ENCODE results near the gene BMP8B.

BMP8B gene

GRCh38 chr1:39754026-39754570 is 34.6 kb downstream of the BMP8B start:
- no peak overlapping the region for H4K8ac ChIP-seq (ENCODE audit: low read length)
- no peak overlapping the region for H3K4ac ChIP-seq (ENCODE audit: low read depth in 1 of 2, low read length in 2 of 2)
- H2BK12ac ChIP-seq (ENCODE audit: low read length in 2 of 2): no peak overlapping the region
- no peak overlapping the region for H2BK120ac ChIP-seq (ENCODE audit: low read depth, low read length)
- 89% methylated on average over 2 of the region's 2 CpGs for WGBS
- no peak overlapping the region for H3K9ac ChIP-seq (ENCODE audit: low read length)
- no peak overlapping the region for H3K18ac ChIP-seq (ENCODE audit: low read depth in 1 of 2, low read length in 2 of 2)
- no peak overlapping the region for H2BK15ac ChIP-seq (ENCODE audit: low read depth, poor library complexity, severe bottlenecking)
- H2BK5ac ChIP-seq (ENCODE audit: low read depth, low read length, poor library complexity, severe bottlenecking): no peak overlapping the region
- no peak overlapping the region for H3K23ac ChIP-seq (ENCODE audit: low read length in 2 of 2)
- no peaks in the 10 kb centered on the region for H3K4me1 ChIP-seq (ENCODE audit: control insufficient read depth, insufficient read depth, low read depth, low read length)
- H3K4me3 ChIP-seq (ENCODE audit: insufficient read depth in 1 of 2, low read depth in 1 of 2, low read length in 2 of 2): no peak overlapping the region
- H4K91ac ChIP-seq (ENCODE audit: low read length): no peak overlapping the region
- no peak overlapping the region for H2AFZ ChIP-seq (ENCODE audit: low read depth, low read length)
- no peaks in the 10 kb centered on the region for H3K9me3 ChIP-seq (ENCODE audit: control insufficient read depth, low read length)
- H3K14ac ChIP-seq (ENCODE audit: low read length in 2 of 2): no peak overlapping the region
- no peak overlapping the region for H2AK5ac ChIP-seq (ENCODE audit: low read length, severe bottlenecking)
- peaks cover 4% of the 10 kb centered on the region for H3K79me1 ChIP-seq (replicated peaks; ENCODE audit: low read length, poor library complexity, severe bottlenecking)
- peaks cover 69 to 93% of the 10 kb centered on the region in 2 experiments for H3K36me3 ChIP-seq (ENCODE audit: control insufficient read depth in 1 of 2, insufficient read depth in 2 of 2, low read depth in 1 of 2, low read length in 2 of 2)
- H3K4me2 ChIP-seq (ENCODE audit: low read length, poor library complexity, severe bottlenecking): no peak overlapping the region
- H3K27me3 ChIP-seq (ENCODE audit: control insufficient read depth in 1 of 2, insufficient read depth in 1 of 2, low read length in 2 of 2): no peaks in the 10 kb centered on the region
- no peak overlapping the region for H3K27ac ChIP-seq (ENCODE audit: low read length, poor library complexity, severe bottlenecking)
- DNase-seq: no peak

GRCh38 chr1:39753132-39754025 is 35.3 kb downstream of the BMP8B start:
- Histone ChIP-seq H3K18ac (ENCODE audit: low read depth in 1 of 2, low read length in 2 of 2) (no peak overlapping the region), H3K9ac (ENCODE audit: low read length) (no peak overlapping the region), H2BK12ac (ENCODE audit: low read length in 2 of 2) (no peak overlapping the region), H3K4ac (ENCODE audit: low read depth in 1 of 2, low read length in 2 of 2) (no peak overlapping the region), H2AFZ (ENCODE audit: low read depth, low read length) (no peak overlapping the region), H3K9me3 (ENCODE audit: control insufficient read depth, low read length) (no peaks in the 10 kb centered on the region), H3K23ac (ENCODE audit: low read length in 2 of 2) (no peak overlapping the region), H3K14ac (ENCODE audit: low read length in 2 of 2) (no peak overlapping the region), H3K4me2 (ENCODE audit: low read length, poor library complexity, severe bottlenecking) (no peak overlapping the region), H3K4me1 (ENCODE audit: control insufficient read depth, insufficient read depth, low read depth, low read length) (no peaks in the 10 kb centered on the region), H2BK15ac (ENCODE audit: low read depth, poor library complexity, severe bottlenecking) (no peak overlapping the region), H3K27me3 (ENCODE audit: control insufficient read depth in 1 of 2, insufficient read depth in 1 of 2, low read length in 2 of 2) (no peaks in the 10 kb centered on the region), H2BK120ac (ENCODE audit: low read depth, low read length) (no peak overlapping the region), H2BK5ac (ENCODE audit: low read depth, low read length, poor library complexity, severe bottlenecking) (no peak overlapping the region), H3K27ac (ENCODE audit: low read length, poor library complexity, severe bottlenecking) (no peak overlapping the region), H3K79me1 (replicated peaks; ENCODE audit: low read length, poor library complexity, severe bottlenecking) (peaks cover 6% of the 10 kb centered on the region), H2AK5ac (ENCODE audit: low read length, severe bottlenecking) (no peak overlapping the region), H3K36me3 (ENCODE audit: control insufficient read depth in 1 of 2, insufficient read depth in 2 of 2, low read depth in 1 of 2, low read length in 2 of 2) (peaks cover 67 to 98% of the 10 kb centered on the region in 2 experiments), H4K8ac (ENCODE audit: low read length) (no peak overlapping the region), H4K91ac (ENCODE audit: low read length) (no peak overlapping the region), H3K4me3 (ENCODE audit: insufficient read depth in 1 of 2, low read depth in 1 of 2, low read length in 2 of 2) (no peak overlapping the region)
- DNase-seq: no peak
- 98% methylated on average over 16 of the region's 16 CpGs for WGBS

GRCh38 chr1:39752703-39753102 is 36.0 kb downstream of the BMP8B start:
- Histone ChIP-seq H2AFZ (ENCODE audit: low read depth, low read length) (no peak overlapping the region), H3K9me3 (ENCODE audit: control insufficient read depth, low read length) (no peaks in the 10 kb centered on the region), H2AK5ac (ENCODE audit: low read length, severe bottlenecking) (no peak overlapping the region), H3K4me2 (ENCODE audit: low read length, poor library complexity, severe bottlenecking) (no peak overlapping the region), H3K27me3 (ENCODE audit: control insufficient read depth in 1 of 2, insufficient read depth in 1 of 2, low read length in 2 of 2) (no peaks in the 10 kb centered on the region), H3K18ac (ENCODE audit: low read depth in 1 of 2, low read length in 2 of 2) (no peak overlapping the region), H2BK120ac (ENCODE audit: low read depth, low read length) (no peak overlapping the region), H2BK15ac (ENCODE audit: low read depth, poor library complexity, severe bottlenecking) (no peak overlapping the region), H2BK12ac (ENCODE audit: low read length in 2 of 2) (no peak overlapping the region), H3K4me3 (ENCODE audit: insufficient read depth in 1 of 2, low read depth in 1 of 2, low read length in 2 of 2) (no peak overlapping the region), H4K91ac (ENCODE audit: low read length) (no peak overlapping the region), H2BK5ac (ENCODE audit: low read depth, low read length, poor library complexity, severe bottlenecking) (no peak overlapping the region), H3K4ac (ENCODE audit: low read depth in 1 of 2, low read length in 2 of 2) (no peak overlapping the region), H3K4me1 (ENCODE audit: control insufficient read depth, insufficient read depth, low read depth, low read length) (no peaks in the 10 kb centered on the region), H3K79me1 (replicated peaks; ENCODE audit: low read length, poor library complexity, severe bottlenecking) (peaks cover 6% of the 10 kb centered on the region), H3K27ac (ENCODE audit: low read length, poor library complexity, severe bottlenecking) (no peak overlapping the region), H4K8ac (ENCODE audit: low read length) (no peak overlapping the region), H3K23ac (ENCODE audit: low read length in 2 of 2) (no peak overlapping the region), H3K14ac (ENCODE audit: low read length in 2 of 2) (no peak overlapping the region), H3K36me3 (ENCODE audit: control insufficient read depth in 1 of 2, insufficient read depth in 2 of 2, low read depth in 1 of 2, low read length in 2 of 2) (peaks cover 66 to 98% of the 10 kb centered on the region in 2 experiments), H3K9ac (ENCODE audit: low read length) (no peak overlapping the region)
- DNase-seq: no peak
- WGBS: 94% methylated on average over 6 of the region's 6 CpGs

DNA sequence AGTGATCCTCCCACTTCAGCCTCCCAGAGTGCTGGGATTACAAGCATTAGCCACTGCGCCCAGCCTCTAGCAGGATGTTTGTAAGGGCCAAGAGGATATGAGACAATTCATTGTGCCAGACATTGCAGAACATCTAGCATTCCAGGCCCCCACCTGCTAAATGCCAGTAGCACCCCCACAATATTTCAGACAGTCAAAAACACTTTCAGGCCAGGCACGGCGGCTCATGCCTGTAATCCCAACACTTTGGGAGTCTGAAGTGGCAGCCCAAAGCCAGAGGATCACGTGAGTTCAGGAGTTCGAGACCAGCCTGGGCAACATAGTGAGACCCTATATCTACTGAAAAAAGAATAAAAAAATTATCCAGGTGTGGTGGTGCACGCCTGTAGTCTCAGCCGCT is 37.1 kb downstream of the BMP8B start:
- H2BK120ac ChIP-seq (ENCODE audit: low read depth, low read length): no peak overlapping the region
- H2BK15ac ChIP-seq (ENCODE audit: low read depth, poor library complexity, severe bottlenecking): no peak overlapping the region
- H3K79me1 ChIP-seq (replicated peaks; ENCODE audit: low read length, poor library complexity, severe bottlenecking): peaks cover 6% of the 10 kb centered on the region
- H2AK5ac ChIP-seq (ENCODE audit: low read length, severe bottlenecking): no peak overlapping the region
- 94% methylated on average over 7 of the region's 7 CpGs for WGBS
- no peak overlapping the region for H3K4ac ChIP-seq (ENCODE audit: low read depth in 1 of 2, low read length in 2 of 2)
- H4K8ac ChIP-seq (ENCODE audit: low read length): no peak overlapping the region
- H3K36me3 ChIP-seq (ENCODE audit: control insufficient read depth in 1 of 2, insufficient read depth in 2 of 2, low read depth in 1 of 2, low read length in 2 of 2): peaks cover 59 to 96% of the 10 kb centered on the region in 2 experiments
- no peak overlapping the region for H3K14ac ChIP-seq (ENCODE audit: low read length in 2 of 2)
- no peaks in the 10 kb centered on the region for H3K9me3 ChIP-seq (ENCODE audit: control insufficient read depth, low read length)
- no peak overlapping the region for H4K91ac ChIP-seq (ENCODE audit: low read length)
- no peak overlapping the region for H3K4me2 ChIP-seq (ENCODE audit: low read length, poor library complexity, severe bottlenecking)
- H3K4me1 ChIP-seq (ENCODE audit: control insufficient read depth, insufficient read depth, low read depth, low read length): no peaks in the 10 kb centered on the region
- no peak overlapping the region for H3K18ac ChIP-seq (ENCODE audit: low read depth in 1 of 2, low read length in 2 of 2)
- H3K9ac ChIP-seq (ENCODE audit: low read length): no peak overlapping the region
- no peak for DNase-seq
- no peak overlapping the region for H2BK5ac ChIP-seq (ENCODE audit: low read depth, low read length, poor library complexity, severe bottlenecking)
- no peak overlapping the region for H2BK12ac ChIP-seq (ENCODE audit: low read length in 2 of 2)
- no peak overlapping the region for H3K27ac ChIP-seq (ENCODE audit: low read length, poor library complexity, severe bottlenecking)
- H3K27me3 ChIP-seq (ENCODE audit: control insufficient read depth in 1 of 2, insufficient read depth in 1 of 2, low read length in 2 of 2): no peaks in the 10 kb centered on the region
- no peak overlapping the region for H2AFZ ChIP-seq (ENCODE audit: low read depth, low read length)
- no peak overlapping the region for H3K23ac ChIP-seq (ENCODE audit: low read length in 2 of 2)
- H3K4me3 ChIP-seq (ENCODE audit: insufficient read depth in 1 of 2, low read depth in 1 of 2, low read length in 2 of 2): no peak overlapping the region
